ENCODE data around the gene GADD45G. TPM values are rescaled to one million over a fixed set of nuclear protein-coding genes. Genes with fewer than 3 reads are reported as not detected.

The GADD45G gene
- total and polyA plus RNA-seq, 2 of the 8 experiments (the other 6 are each of a cell fraction or from before 2014, with no cell fraction given), result 7.0 to 11.4 TPM

DNA sequence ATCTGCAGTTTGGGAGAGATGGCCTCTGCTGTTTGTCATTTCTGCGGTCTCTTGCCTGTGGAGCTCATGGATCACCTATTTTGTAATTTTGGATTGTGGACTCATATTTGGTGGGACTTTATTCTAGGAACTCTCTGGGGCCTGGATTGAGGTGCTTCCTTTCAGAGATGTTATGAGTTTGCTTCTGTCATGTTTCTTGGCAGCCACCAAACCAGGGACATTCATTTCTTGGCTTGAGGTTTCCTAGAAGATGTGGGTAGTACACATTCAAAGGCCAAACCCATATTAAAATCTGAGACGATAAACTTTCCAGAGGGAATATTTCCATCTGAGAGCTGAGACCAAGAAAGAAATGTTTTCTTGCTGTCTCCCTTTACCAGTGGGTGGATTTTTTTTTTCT lies 37.2 kb upstream of the GADD45G start:
- no peaks in the 10 kb centered on the region for H3K23me2 ChIP-seq (ENCODE audit: low read depth, low read length)
- no peaks in the 10 kb centered on the region for H3K27me3 ChIP-seq (replicated peaks in 1 of 4; ENCODE audit: control insufficient read depth in 3 of 4, extremely low read depth in 1 of 4, insufficient read depth in 3 of 4, low read length in 3 of 4)
- no peak overlapping the region for H2BK120ac ChIP-seq (replicated peaks; ENCODE audit: low read depth, low read length)
- no peak overlapping the region for H4K91ac ChIP-seq (replicated peaks; ENCODE audit: insufficient read length, low read length)
- no peak overlapping the region for H2BK20ac ChIP-seq (ENCODE audit: low read length)
- no peak overlapping the region for H3K4me2 ChIP-seq (ENCODE audit: insufficient read depth in 1 of 2, low read depth in 2 of 2, low read length in 2 of 2)
- H3K27ac ChIP-seq (ENCODE audit: low read depth, low read length), result no peak overlapping the region
- H2AK5ac ChIP-seq (ENCODE audit: low read depth, low read length), result no peak overlapping the region
- no peak overlapping the region for H2BK15ac ChIP-seq (ENCODE audit: low read length)
- no peak overlapping the region for H2BK5ac ChIP-seq (ENCODE audit: low read depth, low read length)
- ChIA-PET CTCF (ENCODE audit: partially characterized antibody) (interaction anchor here (0.6 to 3.2 kb wide), 9 partner anchors 8 to 1030 kb away, joined by 3 to 10 read pairs (median 4); no protein-coding TSS in a partner anchor), POLR2A (ENCODE audit: partially characterized antibody) (no interaction called here)
- H2AFZ ChIP-seq (ENCODE audit: low read length), result no peak overlapping the region
- no peak overlapping the region for H3K9ac ChIP-seq (replicated peaks in 1 of 4; ENCODE audit: extremely low read depth in 1 of 4, low read depth in 3 of 4, low read length in 3 of 4)
- H4K20me1 ChIP-seq (replicated peaks in 1 of 2; ENCODE audit: control insufficient read depth in 1 of 2, insufficient read depth in 2 of 2, low read length in 2 of 2), result no peaks in the 10 kb centered on the region
- H2BK12ac ChIP-seq (ENCODE audit: low read depth, low read length), result no peak overlapping the region
- no peak overlapping the region for H3K18ac ChIP-seq (ENCODE audit: extremely low read depth, low read length)
- DNase-seq (ENCODE audit: low read depth in 1 of 2, low spot score in 2 of 2) (no peak), FAIRE-seq (no peak)
- H3K4me1 ChIP-seq (replicated peaks in 1 of 4; ENCODE audit: control insufficient read depth in 3 of 4, insufficient read depth in 4 of 4, low read length in 3 of 4), result peaks cover 0 to 3% (median 1%) of the 10 kb centered on the region in 4 experiments; a peak in 3 of 7 replicates
- no peaks in the 10 kb centered on the region; a peak in 1 of 4 replicates for H3K9me3 ChIP-seq (ENCODE audit: insufficient read depth in 2 of 2, low read depth in 1 of 2, low read length in 1 of 2)
- no peak overlapping the region for H3K4ac ChIP-seq (replicated peaks; ENCODE audit: insufficient read length, low read depth, low read length)
- H3K79me1 ChIP-seq (ENCODE audit: low read depth, low read length), result no peaks in the 10 kb centered on the region
- no peak overlapping the region for H4K8ac ChIP-seq (ENCODE audit: extremely low read depth, insufficient read depth, low read length)
- H3K23ac ChIP-seq (ENCODE audit: insufficient read length), result no peak overlapping the region
- H3K14ac ChIP-seq (ENCODE audit: insufficient read length), result no peak overlapping the region
- H3K56ac ChIP-seq (replicated peaks; ENCODE audit: insufficient read length, low read depth, low read length), result no peak overlapping the region
- no peak overlapping the region for H4K5ac ChIP-seq (ENCODE audit: insufficient read length, low read depth, low read length)
- H3K4me3 ChIP-seq (ENCODE audit: extremely low read depth in 1 of 4, insufficient read depth in 2 of 4, low read depth in 3 of 4, low read length in 4 of 4), result no peak overlapping the region
- no peaks in the 10 kb centered on the region for H3K79me2 ChIP-seq (ENCODE audit: control insufficient read depth in 1 of 2, insufficient read depth in 2 of 2, low read length in 2 of 2)
- H3K36me3 ChIP-seq (ENCODE audit: control insufficient read depth in 2 of 4, insufficient read depth in 4 of 4, low read length in 3 of 4), result no peaks in the 10 kb centered on the region
- TF ChIP-seq SIN3A (conservative IDR thresholded peaks at IDR 0.05 in 1 of 2, IDR thresholded peaks at IDR 0.05 in 1 of 2; ENCODE audit: low read depth in 1 of 2, low read length in 2 of 2), result no peak
- TF ChIP-seq RXRA (IDR thresholded peaks at IDR 0.05; ENCODE audit: insufficient read depth, low read depth, low read length), result no peak
- no peak for TF ChIP-seq ASH2L (IDR thresholded peaks at IDR 0.05; ENCODE audit: low read length)
- no peak for TF ChIP-seq KDM1A (IDR thresholded peaks at IDR 0.05; ENCODE audit: borderline replicate concordance, low read length)
- no peak for TF ChIP-seq SP4 (IDR thresholded peaks at IDR 0.05; ENCODE audit: low read length)
- no peak for TF ChIP-seq MAFK (IDR thresholded peaks at IDR 0.05; ENCODE audit: low read depth, low read length)
- TF ChIP-seq, protein P1, sequence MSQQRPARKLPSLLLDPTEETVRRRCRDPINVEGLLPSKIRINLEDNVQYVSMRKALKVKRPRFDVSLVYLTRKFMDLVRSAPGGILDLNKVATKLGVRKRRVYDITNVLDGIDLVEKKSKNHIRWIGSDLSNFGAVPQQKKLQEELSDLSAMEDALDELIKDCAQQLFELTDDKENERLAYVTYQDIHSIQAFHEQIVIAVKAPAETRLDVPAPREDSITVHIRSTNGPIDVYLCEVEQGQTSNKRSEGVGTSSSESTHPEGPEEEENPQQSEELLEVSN (IDR thresholded peaks at IDR 0.05), result no peak
- no peak for TF ChIP-seq CBX8 (IDR thresholded peaks at IDR 0.05; ENCODE audit: borderline replicate concordance, low read depth, low read length)
- TF ChIP-seq SIRT6 (IDR thresholded peaks at IDR 0.05; ENCODE audit: low read length), result no peak
- WGBS, 2 experiments (ENCODE audit: extremely low coverage in 1 of 2, insufficient coverage in 1 of 2, insufficient read length in 1 of 2, insufficient replicate concordance in 2 of 2, low coverage in 1 of 2, low lambda C conversion rate in 2 of 2, missing lambda C conversion rate in 1 of 2), result 84% methylated on average over 2 of the region's 2 CpGs; no CpG with 5 or more reads in 1 of the 2 experiments
